Chondrocyte (in vitro differentiated cells): Measurements from ENCODE around the gene RRAS2. TPM values are rescaled to one million over a fixed set of nuclear protein-coding genes. Genes with fewer than 3 reads are reported as not detected.
A peak's percentile ranks its signal among the peaks of the same experiment; 100 is the strongest.

Source experiments
- DNase-seq: peaks from one replicate; pipeline ENCODE4 v3.0.0; 2021; ENCODE audit warnings: mixed read lengths, low spot score
- H3K27ac Mint-ChIP-seq: one replicate; pipeline ENCODE4 v1.8.0; 2021; ENCODE audit warnings: mild to moderate bottlenecking, moderate library complexity, mixed read lengths; ENCODE audit not compliant: unreplicated experiment
- H3K27me3 Mint-ChIP-seq: 2 replicates; pipeline ENCODE4 v1.8.0; 2021; ENCODE audit warnings: low read depth, mixed read lengths
- H3K36me3 Mint-ChIP-seq: 2 replicates; pipeline ENCODE4 v1.8.0; 2021; ENCODE audit warnings: low read depth, mixed read lengths
- H3K4me1 Mint-ChIP-seq: 2 replicates; pipeline ENCODE4 v1.8.0; 2021; ENCODE audit warnings: low read depth, mild to moderate bottlenecking, mixed read lengths
- H3K4me3 Mint-ChIP-seq: one replicate; pipeline ENCODE4 v1.8.0; 2021; ENCODE audit warnings: mild to moderate bottlenecking, moderate library complexity, mixed read lengths; ENCODE audit not compliant: unreplicated experiment
- H3K9me3 Mint-ChIP-seq: 2 replicates; pipeline ENCODE4 v1.8.0; 2021; ENCODE audit warnings: low read depth, mixed read lengths
- CTCF ChIP-seq: fragments of 200-600 bp; sonication (generic); IDR thresholded peaks from 2 replicates; pipeline ENCODE4 v1.5.0; 2021; ENCODE audit warnings: antibody characterized with exemption, mild to moderate bottlenecking, moderate library complexity
- total RNA-seq: library from RNA; stranded (reverse); gene quantifications from 3 replicates; pipeline ENCODE4 v1.2.1, GENCODE V29; 2021

The RRAS2 gene
- total RNA-seq, 1 donor from 2014 or later = 74.1 TPM

GRCh38 chr11:14331476-14332136 lies 27.4 kb downstream of the RRAS2 start:
- DNase-seq = no peak
- Mint-ChIP-seq H3K27ac (peak overlapping the region; percentile 9), H3K9me3 (peaks cover 11% of the 10 kb centered on the region), H3K27me3 (no peaks in the 10 kb centered on the region), H3K36me3 (peaks cover 5% of the 10 kb centered on the region), H3K4me3 (no peak overlapping the region), H3K4me1 (peaks cover 53% of the 10 kb centered on the region)
- no peak for TF ChIP-seq CTCF

- H3K4me3 Mint-ChIP-seq = no peak overlapping the region
- DNase-seq = no peak
- H3K9me3 Mint-ChIP-seq = peaks cover 4% of the 10 kb centered on the region
- H3K27me3 Mint-ChIP-seq = no peaks in the 10 kb centered on the region
- no peak overlapping the region for H3K27ac Mint-ChIP-seq
- H3K4me1 Mint-ChIP-seq = peaks cover 51% of the 10 kb centered on the region
- no peaks in the 10 kb centered on the region for H3K36me3 Mint-ChIP-seq
- TF ChIP-seq CTCF = no peak
Observed at GRCh38 chr11:14330881-14331280, 28.1 kb downstream of the RRAS2 start.

- H3K36me3 Mint-ChIP-seq = no peaks in the 10 kb centered on the region
- no peak for DNase-seq
- no peak for TF ChIP-seq CTCF
- no peaks in the 10 kb centered on the region for H3K27me3 Mint-ChIP-seq
- peaks cover 51% of the 10 kb centered on the region for H3K4me1 Mint-ChIP-seq
- H3K9me3 Mint-ChIP-seq = no peaks in the 10 kb centered on the region
- no peak overlapping the region for H3K4me3 Mint-ChIP-seq
- H3K27ac Mint-ChIP-seq = no peak overlapping the region
Observed at GRCh38 chr11:14329702-14330101, 29.3 kb downstream of the RRAS2 start.

GRCh38 chr11:14327116-14327515 lies 31.9 kb downstream of the RRAS2 start:
- peaks cover 61% of the 10 kb centered on the region for H3K4me1 Mint-ChIP-seq
- no peak overlapping the region for H3K4me3 Mint-ChIP-seq
- H3K9me3 Mint-ChIP-seq = no peaks in the 10 kb centered on the region
- no peaks in the 10 kb centered on the region for H3K36me3 Mint-ChIP-seq
- no peaks in the 10 kb centered on the region for H3K27me3 Mint-ChIP-seq
- DNase-seq = no peak
- TF ChIP-seq CTCF = no peak
- H3K27ac Mint-ChIP-seq = no peak overlapping the region

- H3K9me3 Mint-ChIP-seq = no peaks in the 10 kb centered on the region
- peaks cover 77% of the 10 kb centered on the region for H3K4me1 Mint-ChIP-seq
- H3K36me3 Mint-ChIP-seq = no peaks in the 10 kb centered on the region
- H3K4me3 Mint-ChIP-seq = no peak overlapping the region
- no peak overlapping the region for H3K27ac Mint-ChIP-seq
- no peaks in the 10 kb centered on the region for H3K27me3 Mint-ChIP-seq
- DNase-seq = no peak
- TF ChIP-seq CTCF = no peak
Observed at GRCh38 chr11:14323118-14323676, 35.8 kb downstream of the RRAS2 start.
